ENCODE data around the gene MGAT3.

The MGAT3 gene

DNA sequence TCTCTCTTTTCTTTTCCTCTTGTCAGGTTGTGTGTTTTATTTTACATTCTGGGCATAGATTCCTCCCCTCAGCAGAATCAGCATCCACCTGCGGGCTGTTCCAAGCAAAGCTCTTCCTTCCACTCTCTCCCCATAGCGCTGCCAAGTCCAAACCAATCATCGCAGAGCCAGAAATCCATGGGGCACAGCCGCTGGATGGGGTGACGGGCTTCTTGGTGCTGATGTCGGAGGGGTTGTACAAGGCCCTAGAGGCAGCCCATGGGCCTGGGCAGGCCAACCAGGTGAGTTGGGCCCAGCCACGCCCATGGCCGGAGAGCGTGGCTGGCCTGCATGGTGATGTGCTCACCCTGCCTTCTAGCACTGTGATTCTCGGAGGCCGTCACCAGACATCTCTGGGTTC is 35.1 kb upstream of the MGAT3 start:
- Histone ChIP-seq H3K36me3 (ENCODE audit: insufficient read depth, low read length) (peaks cover 14% of the 10 kb centered on the region), H3K4me1 (ENCODE audit: insufficient read depth, low read length) (no peaks in the 10 kb centered on the region), H3K9ac (ENCODE audit: low read depth, low read length) (no peak overlapping the region)

DNA sequence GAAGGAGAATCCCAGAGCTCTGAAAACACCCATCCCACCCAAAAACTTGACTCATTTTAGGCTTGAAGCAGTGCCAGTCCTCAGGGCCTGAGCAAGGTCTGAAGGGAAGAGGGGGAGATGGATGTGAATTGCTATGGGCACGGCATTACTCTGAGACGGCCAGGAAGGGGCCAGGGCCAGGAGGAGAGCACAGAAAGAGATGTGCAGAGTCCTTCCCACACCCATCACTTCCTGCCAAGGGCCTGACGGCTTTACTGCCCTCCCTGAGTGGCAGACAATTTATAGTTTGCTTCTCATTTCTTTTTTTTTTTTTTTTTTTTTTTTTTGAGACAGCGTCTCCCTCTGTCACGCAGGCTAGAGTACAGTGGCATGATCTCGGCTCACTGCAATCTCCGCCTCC is 34.7 kb upstream of the MGAT3 start:
- Histone ChIP-seq H3K4me1 (ENCODE audit: insufficient read depth, low read length) (no peaks in the 10 kb centered on the region), H3K9ac (ENCODE audit: low read depth, low read length) (no peak overlapping the region), H3K36me3 (ENCODE audit: insufficient read depth, low read length) (peaks cover 11% of the 10 kb centered on the region), H3K9me3 (ENCODE audit: control insufficient read depth, insufficient read depth, low read length) (no peaks in the 10 kb centered on the region)

More for the DNA sequence above, 35.1 kb upstream of the MGAT3 start:
- no peaks in the 10 kb centered on the region for H3K9me3 ChIP-seq (ENCODE audit: control insufficient read depth, insufficient read depth, low read length)

DNA sequence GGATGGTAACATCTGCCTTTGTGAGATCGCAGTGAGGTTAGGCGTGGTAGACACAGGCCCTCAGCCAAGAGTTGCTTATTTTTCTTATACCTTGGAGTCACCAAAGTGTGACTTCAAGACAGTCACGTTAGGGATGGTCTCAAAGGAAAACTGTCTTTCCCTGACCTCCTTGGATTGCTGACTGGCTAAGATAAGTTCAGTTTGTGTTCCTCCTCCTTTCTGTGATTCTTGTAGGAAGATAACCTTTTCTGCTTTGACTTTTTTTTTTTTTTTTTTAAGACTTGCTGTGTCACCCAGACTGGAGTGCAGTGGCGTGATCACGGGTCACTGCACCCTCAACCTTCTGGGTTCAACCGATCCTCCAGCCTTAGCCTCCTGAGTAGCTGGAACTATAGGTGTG is 34.1 kb upstream of the MGAT3 start:
- Histone ChIP-seq H3K36me3 (ENCODE audit: insufficient read depth, low read length) (peaks cover 17% of the 10 kb centered on the region), H3K9me3 (ENCODE audit: control insufficient read depth, insufficient read depth, low read length) (no peaks in the 10 kb centered on the region), H3K9ac (ENCODE audit: low read depth, low read length) (no peak overlapping the region), H3K4me1 (ENCODE audit: insufficient read depth, low read length) (no peaks in the 10 kb centered on the region)

DNA sequence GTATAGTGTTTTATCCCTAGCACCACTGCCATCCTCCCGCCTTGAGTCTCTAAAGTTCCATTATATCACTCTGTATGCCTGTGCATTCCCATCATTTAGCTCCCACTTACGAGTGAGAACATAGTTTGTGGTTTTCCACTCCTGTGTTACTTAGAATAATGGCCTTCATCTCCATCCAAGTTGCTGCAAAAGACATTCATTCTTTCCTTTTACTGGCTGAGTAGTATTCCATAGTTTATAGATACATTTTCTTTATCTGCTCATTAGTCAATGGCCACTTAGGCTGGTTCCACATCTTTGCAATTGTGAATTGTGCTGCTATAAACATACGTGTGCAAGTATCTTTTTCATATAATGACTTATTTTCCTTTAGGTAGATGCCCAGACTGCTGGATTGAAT is 32.8 kb upstream of the MGAT3 start:
- Histone ChIP-seq H3K4me1 (ENCODE audit: insufficient read depth, low read length) (peaks cover 6% of the 10 kb centered on the region), H3K36me3 (ENCODE audit: insufficient read depth, low read length) (peaks cover 10% of the 10 kb centered on the region), H3K9me3 (ENCODE audit: control insufficient read depth, insufficient read depth, low read length) (no peaks in the 10 kb centered on the region), H3K9ac (ENCODE audit: low read depth, low read length) (no peak overlapping the region)

DNA sequence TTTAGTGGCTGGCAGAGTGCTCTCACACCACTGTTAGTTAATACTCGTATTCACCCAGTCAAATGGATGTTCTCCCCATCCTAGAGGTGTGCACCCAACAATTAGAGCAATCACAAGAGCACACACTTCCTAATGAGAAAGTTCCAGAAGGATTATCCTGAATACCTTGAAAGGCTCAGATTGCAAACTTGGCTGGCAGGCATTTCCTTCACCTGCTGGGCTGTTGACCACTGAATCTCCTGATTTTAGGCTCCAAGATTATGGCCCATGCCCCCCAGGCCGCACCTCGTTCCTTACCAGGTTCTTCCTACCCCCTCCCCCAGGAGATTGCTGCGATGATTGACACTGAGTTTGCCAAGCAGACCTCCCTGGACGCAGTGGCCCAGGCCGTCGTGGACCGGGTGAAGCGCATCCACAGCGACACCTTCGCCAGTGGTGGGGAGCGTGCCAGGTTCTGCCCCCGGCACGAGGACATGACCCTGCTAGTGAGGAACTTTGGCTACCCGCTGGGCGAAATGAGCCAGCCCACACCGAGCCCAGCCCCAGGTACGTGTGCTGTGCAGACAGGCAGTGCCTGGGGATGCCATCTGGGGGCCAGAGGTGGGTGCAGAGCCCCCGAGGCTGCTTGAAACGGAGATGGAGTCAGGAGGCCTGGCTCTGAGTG is 30.3 kb upstream of the MGAT3 start:
- Histone ChIP-seq H3K36me3 (ENCODE audit: insufficient read depth, low read length) (peaks cover 8% of the 10 kb centered on the region), H3K4me1 (ENCODE audit: insufficient read depth, low read length) (peaks cover 6% of the 10 kb centered on the region), H3K9me3 (ENCODE audit: control insufficient read depth, insufficient read depth, low read length) (no peaks in the 10 kb centered on the region), H3K9ac (ENCODE audit: low read depth, low read length) (no peak overlapping the region)

DNA sequence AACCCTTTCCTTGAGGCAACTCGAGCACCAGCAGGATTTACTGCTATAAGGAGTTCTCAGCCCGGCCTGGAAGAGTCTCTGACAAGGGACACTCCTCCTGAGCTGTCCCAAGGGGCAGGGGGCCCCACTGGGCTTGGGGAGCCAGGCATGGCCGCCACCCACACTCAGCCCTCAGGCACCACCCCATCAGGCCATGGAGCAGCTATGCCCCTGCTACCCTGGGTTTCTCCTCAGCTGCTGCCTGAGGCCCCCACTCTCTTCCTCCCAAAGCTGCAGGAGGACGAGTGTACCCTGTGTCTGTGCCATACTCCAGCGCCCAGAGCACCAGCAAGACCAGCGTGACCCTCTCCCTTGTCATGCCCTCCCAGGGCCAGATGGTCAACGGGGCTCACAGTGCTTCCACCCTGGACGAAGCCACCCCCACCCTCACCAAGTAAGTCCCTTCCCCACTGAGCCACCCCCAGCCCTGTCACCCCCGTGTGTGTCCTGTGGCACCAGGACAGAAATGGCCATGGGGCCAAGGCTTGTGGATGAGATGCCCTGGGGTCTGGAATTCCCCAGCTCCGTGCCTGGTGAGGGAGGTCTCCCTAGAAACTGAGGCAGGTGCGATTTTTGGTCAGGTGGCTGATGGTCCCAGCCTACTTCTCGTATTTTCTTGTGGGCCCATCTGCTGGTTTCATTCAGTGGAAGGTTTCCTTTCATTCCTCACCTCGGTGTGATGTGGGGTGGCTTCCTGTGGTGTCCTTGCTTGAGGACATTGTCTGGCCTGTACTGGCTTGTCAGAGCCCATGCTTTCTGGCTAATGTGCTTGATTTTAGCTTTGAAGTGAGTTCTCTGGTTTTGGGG is 28.8 kb upstream of the MGAT3 start:
- Histone ChIP-seq H3K4me1 (ENCODE audit: insufficient read depth, low read length) (peaks cover 6% of the 10 kb centered on the region), H3K9ac (ENCODE audit: low read depth, low read length) (no peak overlapping the region), H3K9me3 (ENCODE audit: control insufficient read depth, insufficient read depth, low read length) (no peaks in the 10 kb centered on the region), H3K36me3 (ENCODE audit: insufficient read depth, low read length) (peaks cover 5% of the 10 kb centered on the region; the same call in 1 of the 2 replicates)

DNA sequence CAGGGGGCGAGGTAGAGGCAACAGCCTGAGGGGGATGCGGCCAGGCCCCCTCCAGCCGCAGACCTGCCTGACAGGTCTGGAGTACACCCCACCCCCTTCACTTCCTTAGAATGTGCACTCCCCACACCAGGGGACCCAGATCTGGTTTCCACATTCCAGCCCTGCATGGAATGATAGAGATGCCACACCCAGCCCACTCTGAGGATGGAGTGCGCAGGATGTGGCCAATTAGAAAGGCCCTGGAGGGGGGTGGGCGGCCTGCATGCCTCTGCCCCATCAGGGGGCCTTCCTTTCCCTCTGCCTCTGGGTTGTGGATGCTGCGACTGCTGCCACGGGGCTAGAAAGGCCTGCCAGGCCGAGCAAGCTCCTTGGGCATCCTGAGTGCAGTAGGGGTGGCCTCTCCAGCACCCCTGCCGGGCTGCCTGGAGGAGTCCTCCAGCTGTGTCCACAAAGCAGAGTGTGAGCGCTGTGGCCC is 28.2 kb upstream of the MGAT3 start:
- Histone ChIP-seq H3K9me3 (ENCODE audit: control insufficient read depth, insufficient read depth, low read length) (no peaks in the 10 kb centered on the region), H3K36me3 (ENCODE audit: insufficient read depth, low read length) (peaks cover 5% of the 10 kb centered on the region; the same call in 1 of the 2 replicates), H3K4me1 (ENCODE audit: insufficient read depth, low read length) (peaks cover 6% of the 10 kb centered on the region), H3K9ac (ENCODE audit: low read depth, low read length) (no peak overlapping the region)

DNA sequence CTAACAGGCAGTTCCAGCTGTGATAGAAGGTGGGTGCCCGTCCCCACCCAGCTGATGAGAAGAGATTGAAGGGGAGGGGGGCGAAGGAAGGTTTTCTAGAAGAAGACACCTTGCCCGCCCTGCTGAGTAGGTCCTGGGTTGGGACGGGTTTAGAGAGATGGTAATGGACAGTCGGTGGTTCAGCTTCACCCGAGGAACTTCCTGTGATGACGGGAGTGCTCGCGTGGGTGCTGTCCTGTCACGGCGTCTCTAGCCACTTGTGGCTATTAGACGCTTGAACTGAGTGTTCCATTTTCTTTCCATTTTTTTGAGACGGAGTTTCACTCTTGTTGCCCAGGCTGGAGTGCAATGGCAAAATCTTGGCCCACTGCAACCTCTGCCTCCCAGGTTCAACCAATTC is 27.6 kb upstream of the MGAT3 start:
- Histone ChIP-seq H3K4me1 (ENCODE audit: insufficient read depth, low read length) (peaks cover 6% of the 10 kb centered on the region), H3K36me3 (ENCODE audit: insufficient read depth, low read length) (peaks cover 5% of the 10 kb centered on the region; the same call in 1 of the 2 replicates), H3K9ac (ENCODE audit: low read depth, low read length) (no peak overlapping the region), H3K9me3 (ENCODE audit: control insufficient read depth, insufficient read depth, low read length) (no peaks in the 10 kb centered on the region)

DNA sequence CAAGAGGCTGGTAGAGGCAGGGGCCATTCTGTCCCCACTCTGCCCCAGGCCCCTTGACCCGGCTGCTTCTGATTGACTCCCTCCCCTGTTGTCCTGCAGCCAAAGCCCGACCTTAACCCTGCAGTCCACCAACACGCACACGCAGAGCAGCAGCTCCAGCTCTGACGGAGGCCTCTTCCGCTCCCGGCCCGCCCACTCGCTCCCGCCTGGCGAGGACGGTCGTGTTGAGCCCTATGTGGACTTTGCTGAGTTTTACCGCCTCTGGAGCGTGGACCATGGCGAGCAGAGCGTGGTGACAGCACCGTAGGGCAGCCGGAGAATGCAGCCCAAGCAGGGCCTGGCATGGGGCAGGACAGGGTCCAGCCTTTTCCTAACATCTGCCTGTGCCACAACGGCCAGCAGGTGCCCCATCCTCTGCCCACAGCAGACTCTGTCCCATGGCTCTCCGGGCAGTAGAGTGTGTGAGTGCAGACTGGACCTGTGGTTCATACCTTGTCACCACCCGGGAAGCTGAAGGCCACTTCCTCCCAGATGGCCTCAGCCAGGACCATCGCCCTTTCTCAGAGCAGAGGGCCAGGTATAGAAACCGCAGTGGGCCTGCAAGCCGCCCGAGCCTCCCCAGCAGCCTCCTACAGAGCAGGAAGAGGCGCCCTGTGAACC is 26.8 kb upstream of the MGAT3 start:
- H3K4me1 ChIP-seq (ENCODE audit: insufficient read depth, low read length): peaks cover 6% of the 10 kb centered on the region
- H3K36me3 ChIP-seq (ENCODE audit: insufficient read depth, low read length): peaks cover 5% of the 10 kb centered on the region; the same call in 1 of the 2 replicates
- no peaks in the 10 kb centered on the region for H3K9me3 ChIP-seq (ENCODE audit: control insufficient read depth, insufficient read depth, low read length)
- H3K9ac ChIP-seq (ENCODE audit: low read depth, low read length): no peak overlapping the region

DNA sequence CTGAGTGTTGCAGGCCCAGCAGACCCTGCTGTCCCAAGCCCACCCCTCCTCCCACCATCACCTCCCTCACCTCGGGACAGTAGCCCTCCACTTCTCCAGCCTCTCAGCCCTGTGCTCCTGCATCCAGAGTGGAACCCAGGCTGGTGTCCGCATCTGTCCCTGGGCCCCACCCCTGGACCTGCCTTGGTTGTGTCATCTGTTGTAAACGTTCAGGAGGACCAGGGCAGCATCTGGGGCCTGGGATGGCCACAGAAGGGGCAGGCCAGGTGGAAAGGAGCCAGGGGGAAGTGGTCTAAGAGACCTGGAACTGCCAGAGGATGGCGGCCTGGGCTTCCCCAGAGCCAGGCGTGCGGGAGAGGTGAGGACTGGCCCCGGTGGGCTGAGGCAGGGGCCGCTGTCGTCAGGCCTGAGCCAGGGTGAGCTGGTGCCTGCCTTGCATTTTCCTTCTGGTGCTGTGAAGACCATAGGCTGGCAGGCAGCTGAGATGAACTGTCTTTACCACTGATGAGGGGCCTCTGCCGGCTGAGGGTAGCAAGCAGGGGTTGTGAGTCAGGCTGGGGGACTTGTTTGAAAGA is 26.1 kb upstream of the MGAT3 start:
- no peak overlapping the region for H3K9ac ChIP-seq (ENCODE audit: low read depth, low read length)
- peaks cover 5% of the 10 kb centered on the region; the same call in 1 of the 2 replicates for H3K36me3 ChIP-seq (ENCODE audit: insufficient read depth, low read length)
- peaks cover 6% of the 10 kb centered on the region for H3K4me1 ChIP-seq (ENCODE audit: insufficient read depth, low read length)
- H3K9me3 ChIP-seq (ENCODE audit: control insufficient read depth, insufficient read depth, low read length): no peaks in the 10 kb centered on the region

DNA sequence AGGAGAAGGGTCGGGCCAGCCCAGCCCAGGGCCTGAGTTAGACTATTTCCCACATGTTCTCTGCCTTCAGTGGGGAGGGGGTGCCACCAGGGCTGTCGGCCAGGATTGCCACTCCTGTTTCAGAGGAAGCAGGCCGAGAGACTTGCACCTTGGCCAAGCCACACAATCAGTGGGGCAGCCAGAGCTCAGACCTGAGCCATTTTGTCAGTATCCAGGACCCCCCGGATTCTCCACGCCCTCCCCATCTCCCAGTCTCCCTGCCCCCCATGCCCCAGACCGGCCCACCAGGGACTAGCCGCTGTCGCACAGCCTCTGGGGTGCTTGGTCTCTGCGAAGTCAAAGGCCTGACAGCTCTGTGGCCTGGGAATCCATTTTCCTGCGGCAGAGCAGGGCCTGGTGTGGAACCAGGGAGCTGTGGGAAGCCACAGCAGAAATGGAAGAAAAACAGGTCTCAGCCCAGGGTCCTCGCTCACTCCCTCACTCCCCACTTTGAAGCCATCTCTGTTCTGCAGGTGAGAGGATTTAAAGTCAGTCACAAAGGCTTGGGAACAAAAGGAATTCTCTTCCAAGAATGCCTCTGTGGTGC is 25.5 kb upstream of the MGAT3 start:
- no peak overlapping the region for H3K9ac ChIP-seq (ENCODE audit: low read depth, low read length)
- H3K9me3 ChIP-seq (ENCODE audit: control insufficient read depth, insufficient read depth, low read length): no peaks in the 10 kb centered on the region
- peaks cover 6% of the 10 kb centered on the region for H3K4me1 ChIP-seq (ENCODE audit: insufficient read depth, low read length)
- H3K36me3 ChIP-seq (ENCODE audit: insufficient read depth, low read length): peaks cover 5% of the 10 kb centered on the region; the same call in 1 of the 2 replicates

DNA sequence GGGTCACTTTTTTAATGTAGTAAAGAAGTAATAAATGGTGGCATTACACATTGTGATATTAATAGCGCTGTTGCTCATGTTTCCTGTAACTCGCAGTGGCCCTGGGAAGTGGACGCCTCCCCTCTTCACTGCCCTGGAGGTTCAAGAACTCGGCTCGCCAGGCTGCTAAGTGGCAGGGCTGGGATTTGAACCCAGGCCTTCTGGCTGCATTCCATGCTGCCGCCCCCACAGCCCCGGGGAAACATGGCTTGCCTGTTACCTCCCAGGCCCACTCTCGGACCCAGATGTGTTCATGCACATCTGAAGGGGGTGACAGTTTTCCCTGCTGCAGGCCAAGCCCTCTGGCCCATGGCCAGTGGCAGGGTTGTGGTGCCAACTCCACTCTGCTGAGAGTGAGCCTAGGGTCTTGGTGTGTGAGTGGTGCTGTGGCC is 25.0 kb upstream of the MGAT3 start:
- Histone ChIP-seq H3K9ac (ENCODE audit: low read depth, low read length) (no peak overlapping the region), H3K36me3 (ENCODE audit: insufficient read depth, low read length) (peaks cover 5% of the 10 kb centered on the region; the same call in 1 of the 2 replicates), H3K4me1 (ENCODE audit: insufficient read depth, low read length) (peaks cover 6% of the 10 kb centered on the region), H3K9me3 (ENCODE audit: control insufficient read depth, insufficient read depth, low read length) (no peaks in the 10 kb centered on the region)

DNA sequence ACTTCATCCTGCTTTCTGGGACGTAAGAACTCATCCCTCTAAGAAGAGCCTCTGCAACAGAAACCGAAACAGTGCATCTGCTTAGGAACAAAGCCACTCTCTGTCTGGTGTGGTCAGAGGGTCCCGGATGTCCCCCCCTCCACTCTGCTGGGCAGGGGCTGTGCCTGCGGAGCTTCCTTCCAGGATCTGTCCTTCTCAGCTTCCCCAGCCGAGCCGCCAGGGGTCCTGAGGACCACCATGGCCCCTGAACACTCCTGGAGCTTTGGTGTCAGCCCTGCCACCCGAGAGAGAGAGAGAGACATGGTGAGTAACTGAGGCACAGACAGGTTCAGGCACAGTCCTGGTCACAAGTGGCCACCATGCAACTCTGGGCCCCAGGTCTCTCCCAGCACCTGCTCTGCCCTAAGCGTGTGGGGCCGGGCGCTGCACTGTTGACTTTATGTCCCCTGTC is 24.4 kb upstream of the MGAT3 start:
- Histone ChIP-seq H3K4me1 (ENCODE audit: insufficient read depth, low read length) (peaks cover 7% of the 10 kb centered on the region), H3K9ac (ENCODE audit: low read depth, low read length) (no peak overlapping the region), H3K36me3 (ENCODE audit: insufficient read depth, low read length) (peaks cover 3% of the 10 kb centered on the region; the same call in 1 of the 2 replicates)

More for the DNA sequence above, 24.4 kb upstream of the MGAT3 start:
- no peaks in the 10 kb centered on the region for H3K9me3 ChIP-seq (ENCODE audit: control insufficient read depth, insufficient read depth, low read length)
